SH-SY5Y (cell line): Measurements from ENCODE around the gene FOXN3.

Experiments
- GATA2 ChIP-seq: IDR thresholded peaks from 2 replicates; pipeline ENCODE4 v1.6.1; 2011; ENCODE audit warnings: mild to moderate bottlenecking, low read depth, low read length
- GATA3 ChIP-seq: IDR thresholded peaks from 2 replicates; pipeline ENCODE4 v1.6.1; 2011; ENCODE audit warnings: low read depth, mild to moderate bottlenecking, low read length, moderate library complexity

GRCh38 chr14:89384023-89384422 is 33.0 kb downstream of the FOXN3 start:
- TF ChIP-seq GATA2 (no peak), GATA3 (no peak)
